GM23248 (cell line): Measurements from ENCODE around the gene APBA1. TPM values are rescaled to one million over a fixed set of nuclear protein-coding genes. Genes with fewer than 3 reads are reported as not detected.

Experiments used
- DNase-seq: peaks from one replicate; pipeline ENCODE4 v3.0.0-alpha.2; 2015
- H2AFZ ChIP-seq: fragments of 200-600 bp; sonication (generic); 2 replicates; pipeline ENCODE4 v1.6.1; 2016; ENCODE audit warnings: antibody characterized with exemption
- H3F3A ChIP-seq: fragments of 200-600 bp; sonication (generic); 2 replicates; pipeline ENCODE4 v1.6.1; 2016; ENCODE audit warnings: mild to moderate bottlenecking, antibody characterized with exemption, mixed run types; ENCODE audit not compliant: insufficient read depth
- H3K27ac ChIP-seq: fragments of 200-600 bp; sonication (generic); 2 replicates; pipeline ENCODE4 v1.5.1; 2016; ENCODE audit warnings: mild to moderate bottlenecking
- H3K27me3 ChIP-seq: fragments of 200-600 bp; sonication (generic); replicated peaks from 2 replicates; pipeline ENCODE4 v1.6.1; 2016; ENCODE audit warnings: mild to moderate bottlenecking; ENCODE audit not compliant: insufficient read depth
- H3K36me3 ChIP-seq: fragments of 200-600 bp; sonication (generic); 2 replicates; pipeline ENCODE4 v1.6.1; 2016; ENCODE audit warnings: low read depth, mild to moderate bottlenecking
- H3K4me1 ChIP-seq: fragments of 200-600 bp; sonication (generic); 2 replicates; pipeline ENCODE4 v1.6.1; 2016; ENCODE audit warnings: mild to moderate bottlenecking; ENCODE audit not compliant: insufficient read depth
- H3K4me2 ChIP-seq: fragments of 200-600 bp; sonication (generic); one replicate; pipeline ENCODE4 v1.6.1; 2016; ENCODE audit warnings: mild to moderate bottlenecking; ENCODE audit not compliant: unreplicated experiment
- H3K4me3 ChIP-seq: fragments of 200-600 bp; sonication (generic); 2 replicates; pipeline ENCODE4 v1.5.1; 2016; ENCODE audit warnings: mild to moderate bottlenecking
- H3K79me2 ChIP-seq: fragments of 200-600 bp; sonication (generic); 2 replicates; pipeline ENCODE4 v1.6.1; 2016; ENCODE audit warnings: mild to moderate bottlenecking; ENCODE audit not compliant: insufficient read depth
- H3K9ac ChIP-seq: fragments of 200-600 bp; sonication (generic); 2 replicates; pipeline ENCODE4 v1.6.1; 2016; ENCODE audit warnings: mild to moderate bottlenecking
- H3K9me2 ChIP-seq: fragments of 200-600 bp; sonication (generic); 2 replicates; pipeline ENCODE4 v1.6.1; 2016; ENCODE audit warnings: mixed run types, mild to moderate bottlenecking, moderate library complexity; ENCODE audit not compliant: insufficient read depth
- H3K9me3 ChIP-seq: fragments of 200-600 bp; sonication (generic); one replicate; pipeline ENCODE4 v1.6.1; 2017; ENCODE audit warnings: low read depth
- H4K20me1 ChIP-seq: fragments of 200-600 bp; sonication (generic); 2 replicates; pipeline ENCODE4 v1.6.0; 2016; ENCODE audit not compliant: insufficient read depth
- EZH2 ChIP-seq: fragments of 200-600 bp; sonication (generic); IDR thresholded peaks from 2 replicates; pipeline ENCODE4 v1.6.1; 2018; ENCODE audit warnings: antibody characterized with exemption, mild to moderate bottlenecking; ENCODE audit not compliant: insufficient read depth, poor library complexity, severe bottlenecking
- EZH2phosphoT487 ChIP-seq: fragments of 200-600 bp; sonication (generic); IDR thresholded peaks from 2 replicates; pipeline ENCODE4 v1.6.1; 2018; ENCODE audit warnings: antibody characterized with exemption, moderate library complexity, mild to moderate bottlenecking, low read depth; ENCODE audit not compliant: insufficient read depth
- WGBS, 2 experiments: methylation state at CpG; one replicate each; pipeline ENCODE4 v1.1.6; 2015 to 2017; ENCODE audit warnings: low lambda C conversion rate in 2 of 2, low coverage in 1 of 2; ENCODE audit errors: missing lambda C conversion rate in 2 of 2; 5-methylcytosine and 5-hydroxymethylcytosine counted together
- in situ Hi-C: fragments of 300-500 bp; cut with MboI; formaldehyde crosslinking; loops from 2 replicates; pipeline ENCODE4 v1.15.0; 2020
- polyA plus RNA-seq: library from polyadenylated mRNA; unstranded; fragments of >200 nt; fragmentation: Nextera tagmentation; extraction: Ambion mirVana; gene quantifications from 2 replicates; pipeline ENCODE4 v1.2.1, GENCODE V29; 2016
- total RNA-seq: library from RNA; depleted of rRNA; stranded (reverse); fragments of >200 nt; shearing (Covaris generic); gene quantifications from 2 replicates; pipeline ENCODE4 v1.2.3, GENCODE V29; 2014

Gene APBA1
- total and polyA plus RNA-seq, 2 experiments from 2014 or later, result 0.93 to 11.3 TPM

DNA sequence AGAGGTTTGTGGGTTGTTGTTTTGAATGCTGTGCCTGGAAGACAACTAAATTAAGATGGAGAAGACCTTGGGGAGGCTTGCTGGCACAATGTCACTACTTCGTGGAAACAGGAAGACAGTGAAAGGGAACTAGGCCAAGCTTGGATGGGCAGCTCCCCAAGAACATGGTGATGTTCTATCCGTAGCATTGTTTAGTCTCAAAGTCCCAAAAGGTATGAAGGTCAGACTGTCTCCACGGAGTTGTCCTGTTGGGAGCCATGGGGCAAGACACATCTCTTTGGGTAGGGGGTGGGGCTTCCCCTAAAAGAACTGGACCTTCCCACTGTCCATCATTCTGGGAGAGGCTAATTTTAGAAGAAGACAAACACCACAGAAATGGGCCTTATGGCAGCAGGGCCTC lies 206.7 kb downstream of the APBA1 start:
- Histone ChIP-seq H3K9me3 (no peaks in the 10 kb centered on the region), H3K27ac (no peak overlapping the region), H3K4me1 (no peaks in the 10 kb centered on the region), H3K36me3 (no peaks in the 10 kb centered on the region), H3K27me3 (no peaks in the 10 kb centered on the region), H2AFZ (no peak overlapping the region), H3K4me2 (no peak overlapping the region), H4K20me1 (no peaks in the 10 kb centered on the region), H3K4me3 (no peak overlapping the region), H3K9me2 (no peaks in the 10 kb centered on the region), H3K79me2 (no peaks in the 10 kb centered on the region), H3F3A (no peaks in the 10 kb centered on the region), H3K9ac (no peak overlapping the region)
- no peak for DNase-seq
- in situ Hi-C loops, result no loop called here
- WGBS, 2 experiments, result 54 to 72% methylated on average over 3 of the region's 3 CpGs
- no peak for TF ChIP-seq EZH2phosphoT487
- no peak for TF ChIP-seq EZH2

DNA sequence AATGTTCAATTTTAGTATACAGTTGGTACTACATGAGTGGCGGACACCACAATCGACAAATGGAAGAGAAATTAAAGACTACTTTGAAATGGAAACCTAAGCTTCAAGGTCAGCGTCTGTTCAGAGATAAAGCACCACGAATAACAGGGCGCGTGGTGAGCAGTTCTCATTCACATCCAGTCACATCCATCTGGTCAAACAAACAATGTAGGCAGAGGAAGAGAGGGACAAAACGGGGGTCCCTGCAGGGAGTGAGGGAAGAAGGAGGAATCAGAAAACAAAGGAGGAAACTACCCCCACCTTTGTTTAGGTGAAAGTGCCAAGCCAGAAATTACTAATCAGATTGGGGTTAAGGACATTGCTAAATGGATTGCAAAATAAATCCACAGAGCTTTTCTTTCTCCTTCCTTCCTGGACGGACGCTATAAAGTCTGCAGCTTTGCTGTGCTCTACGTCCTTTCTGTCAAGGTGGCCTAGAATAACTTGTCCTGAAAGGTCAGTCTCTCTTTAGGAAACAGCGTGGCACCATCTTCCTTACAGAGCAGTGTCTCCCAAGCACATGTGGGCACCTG lies 208.6 kb downstream of the APBA1 start:
- Histone ChIP-seq H3K9me2 (no peaks in the 10 kb centered on the region), H3K27me3 (no peaks in the 10 kb centered on the region), H3K27ac (no peak overlapping the region), H3K79me2 (no peaks in the 10 kb centered on the region), H3F3A (no peaks in the 10 kb centered on the region), H3K9ac (no peak overlapping the region), H4K20me1 (no peaks in the 10 kb centered on the region), H3K36me3 (no peaks in the 10 kb centered on the region), H3K4me2 (no peak overlapping the region), H3K9me3 (no peaks in the 10 kb centered on the region), H2AFZ (no peak overlapping the region), H3K4me3 (no peak overlapping the region), H3K4me1 (no peaks in the 10 kb centered on the region)
- TF ChIP-seq EZH2phosphoT487, result no peak
- TF ChIP-seq EZH2, result no peak
- in situ Hi-C loops, result no loop called here
- DNase-seq, result no peak
- WGBS, 2 experiments, result 88 to 91% methylated on average over 11 of the region's 11 CpGs

DNA sequence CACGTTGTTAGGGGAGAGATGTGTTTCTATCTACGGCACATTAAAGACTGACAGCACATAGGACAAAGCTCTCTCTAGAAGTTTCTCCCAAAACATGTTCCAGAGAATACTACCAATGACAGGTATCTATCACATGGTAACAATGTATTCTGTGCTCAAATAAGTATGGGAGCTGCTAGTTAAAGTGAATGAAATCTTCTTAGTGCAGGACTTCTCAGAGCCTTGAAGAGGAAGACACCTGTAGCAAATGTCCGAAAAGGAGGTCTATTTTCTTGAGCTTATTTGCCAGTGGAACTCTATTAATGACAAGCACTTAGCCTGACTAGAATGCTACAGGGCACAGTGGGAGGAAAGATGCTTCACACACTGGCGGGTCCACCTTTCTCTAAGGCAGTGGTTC lies 209.8 kb downstream of the APBA1 start:
- no peak overlapping the region for H3K9ac ChIP-seq
- no peak overlapping the region for H3K4me2 ChIP-seq
- no peaks in the 10 kb centered on the region for H3F3A ChIP-seq
- no peaks in the 10 kb centered on the region for H3K9me3 ChIP-seq
- WGBS, 2 experiments, result 90 to 93% methylated on average over 4 of the region's 4 CpGs
- H3K79me2 ChIP-seq, result no peaks in the 10 kb centered on the region
- H3K27ac ChIP-seq, result no peak overlapping the region
- no peaks in the 10 kb centered on the region for H3K36me3 ChIP-seq
- no peak for DNase-seq
- TF ChIP-seq EZH2 (no peak), EZH2phosphoT487 (no peak)
- H3K27me3 ChIP-seq, result no peaks in the 10 kb centered on the region
- H3K4me3 ChIP-seq, result no peak overlapping the region
- H2AFZ ChIP-seq, result no peak overlapping the region
- in situ Hi-C loops, result no loop called here
- no peaks in the 10 kb centered on the region for H3K9me2 ChIP-seq
- H4K20me1 ChIP-seq, result no peaks in the 10 kb centered on the region
- no peaks in the 10 kb centered on the region for H3K4me1 ChIP-seq

DNA sequence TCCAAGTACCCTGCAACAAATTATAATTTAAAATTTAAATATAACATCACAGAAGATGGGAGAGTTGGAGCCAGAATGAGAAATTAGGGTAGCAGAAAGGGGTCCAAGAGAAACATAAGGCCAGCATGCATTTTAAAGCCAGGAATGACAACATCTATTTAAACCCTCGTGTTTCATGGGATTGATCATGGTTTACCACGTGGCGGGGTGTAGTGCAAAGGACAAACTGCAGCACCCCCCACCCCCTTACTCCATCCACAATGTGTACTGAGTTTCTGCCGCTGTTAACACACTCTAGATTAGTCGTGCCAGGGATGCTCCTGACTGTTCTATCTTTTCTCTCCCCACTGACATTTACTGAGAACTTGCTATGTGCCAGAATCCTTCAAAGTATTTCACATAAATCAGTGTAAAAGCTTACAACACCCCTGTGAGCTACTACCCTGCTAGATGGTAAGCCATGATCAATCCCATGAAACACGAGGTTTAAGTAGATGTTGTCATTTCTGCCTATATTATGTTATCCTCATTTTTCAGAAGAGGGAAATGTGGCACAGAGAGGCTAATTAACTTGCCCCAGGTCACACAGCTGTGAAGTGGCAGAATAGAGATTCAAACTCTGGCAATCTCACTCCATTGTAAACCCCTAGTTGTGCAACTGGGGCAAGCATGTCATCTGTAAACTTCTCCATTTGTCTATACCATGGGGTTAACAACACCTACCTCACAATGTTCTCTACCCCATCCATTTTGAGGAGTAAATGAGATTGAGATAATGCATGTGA lies 210.9 kb downstream of the APBA1 start:
- Histone ChIP-seq H4K20me1 (no peaks in the 10 kb centered on the region), H3K9me2 (no peaks in the 10 kb centered on the region), H3K9me3 (no peaks in the 10 kb centered on the region), H3K9ac (no peak overlapping the region), H3K79me2 (no peaks in the 10 kb centered on the region), H3K4me2 (no peak overlapping the region), H3K4me3 (no peak overlapping the region), H2AFZ (no peak overlapping the region), H3K4me1 (no peaks in the 10 kb centered on the region), H3K27ac (no peak overlapping the region), H3K27me3 (no peaks in the 10 kb centered on the region), H3K36me3 (no peaks in the 10 kb centered on the region), H3F3A (no peaks in the 10 kb centered on the region)
- DNase-seq, result no peak
- in situ Hi-C loops, result no loop called here
- 44 to 47% methylated on average over 6 of the region's 6 CpGs for WGBS, 2 experiments
- TF ChIP-seq EZH2 (no peak), EZH2phosphoT487 (no peak)
